Measurements from ENCODE around the gene MRPS18A.

Gene MRPS18A

GRCh38 chr6:43674291-43674690, 13.3 kb downstream of the MRPS18A start:
- H3K9ac ChIP-seq (ENCODE audit: low read length): no peak overlapping the region
- H3K36me3 ChIP-seq (ENCODE audit: control insufficient read depth in 1 of 2, insufficient read depth in 2 of 2, low read length in 2 of 2): peaks cover 56 to 75% of the 10 kb centered on the region in 2 experiments
- H3K27ac ChIP-seq (ENCODE audit: low read depth, low read length): no peak overlapping the region
- no peaks in the 10 kb centered on the region for H3K27me3 ChIP-seq (ENCODE audit: insufficient read depth, low read length)
- H3K14ac ChIP-seq (ENCODE audit: low read length): no peak overlapping the region
- H4K8ac ChIP-seq (ENCODE audit: low read depth, low read length): no peak overlapping the region
- H3K23ac ChIP-seq (ENCODE audit: low read length): no peak overlapping the region
- H3K4me2 ChIP-seq (ENCODE audit: low read length): no peak overlapping the region
- no peak overlapping the region for H3K4ac ChIP-seq (ENCODE audit: low read depth, low read length)
- no peak for DNase-seq
- no CpG with 5 or more reads among the region's 2 CpGs for WGBS (ENCODE audit: extremely low coverage, insufficient coverage, insufficient read length)
- H3K9me3 ChIP-seq (ENCODE audit: insufficient read depth, low read depth, low read length): peaks cover 5% of the 10 kb centered on the region
- no peak overlapping the region for H2BK5ac ChIP-seq (ENCODE audit: low read depth, low read length, poor library complexity)
- H4K12ac ChIP-seq (ENCODE audit: low read depth, low read length): no peak overlapping the region
- H3K79me2 ChIP-seq (ENCODE audit: control insufficient read depth, insufficient read depth, low read length, poor library complexity): no peaks in the 10 kb centered on the region
- H3K4me1 ChIP-seq (ENCODE audit: control insufficient read depth in 1 of 2, insufficient read depth in 2 of 2, low read length in 2 of 2): peaks cover 12 to 13% of the 10 kb centered on the region in 2 experiments
- H2BK120ac ChIP-seq (ENCODE audit: insufficient read depth, low read length, poor library complexity): no peak overlapping the region
- H2BK12ac ChIP-seq (ENCODE audit: low read length): no peak overlapping the region
- H3K18ac ChIP-seq (ENCODE audit: low read length): no peak overlapping the region
- no peak overlapping the region for H4K91ac ChIP-seq (ENCODE audit: low read depth, low read length)
- H2AK5ac ChIP-seq (ENCODE audit: low read length): no peak overlapping the region
- H3K79me1 ChIP-seq (ENCODE audit: low read length): peaks cover 5% of the 10 kb centered on the region
- H2AFZ ChIP-seq (ENCODE audit: insufficient read depth, low read length, poor library complexity): no peak overlapping the region
- no peak overlapping the region for H3K4me3 ChIP-seq (ENCODE audit: low read depth, low read length)

GRCh38 chr6:43673444-43674084, 14.0 kb downstream of the MRPS18A start:
- no CpG with 5 or more reads among the region's 15 CpGs for WGBS (ENCODE audit: extremely low coverage, insufficient coverage, insufficient read length)
- Histone ChIP-seq H3K36me3 (ENCODE audit: control insufficient read depth in 1 of 2, insufficient read depth in 2 of 2, low read length in 2 of 2) (peaks cover 53 to 68% of the 10 kb centered on the region in 2 experiments), H2AK5ac (ENCODE audit: low read length) (no peak overlapping the region), H3K14ac (ENCODE audit: low read length) (no peak overlapping the region), H3K9me3 (ENCODE audit: insufficient read depth, low read depth, low read length) (peaks cover 5% of the 10 kb centered on the region), H3K79me1 (ENCODE audit: low read length) (peaks cover 5% of the 10 kb centered on the region), H4K8ac (ENCODE audit: low read depth, low read length) (no peak overlapping the region), H3K4me1 (ENCODE audit: control insufficient read depth in 1 of 2, insufficient read depth in 2 of 2, low read length in 2 of 2) (peaks cover 17 to 20% of the 10 kb centered on the region in 2 experiments), H3K9ac (ENCODE audit: low read length) (no peak overlapping the region), H3K18ac (ENCODE audit: low read length) (no peak overlapping the region), H2BK120ac (ENCODE audit: insufficient read depth, low read length, poor library complexity) (no peak overlapping the region), H2BK12ac (ENCODE audit: low read length) (no peak overlapping the region), H3K27me3 (ENCODE audit: insufficient read depth, low read length) (no peaks in the 10 kb centered on the region), H3K4me3 (ENCODE audit: low read depth, low read length) (no peak overlapping the region), H2BK5ac (ENCODE audit: low read depth, low read length, poor library complexity) (no peak overlapping the region), H2AFZ (ENCODE audit: insufficient read depth, low read length, poor library complexity) (no peak overlapping the region), H4K12ac (ENCODE audit: low read depth, low read length) (no peak overlapping the region), H3K23ac (ENCODE audit: low read length) (no peak overlapping the region), H3K4me2 (ENCODE audit: low read length) (no peak overlapping the region), H3K4ac (ENCODE audit: low read depth, low read length) (no peak overlapping the region), H3K27ac (ENCODE audit: low read depth, low read length) (no peak overlapping the region), H3K79me2 (ENCODE audit: control insufficient read depth, insufficient read depth, low read length, poor library complexity) (no peaks in the 10 kb centered on the region), H4K91ac (ENCODE audit: low read depth, low read length) (no peak overlapping the region)
- no peak for DNase-seq

- Histone ChIP-seq H4K12ac (ENCODE audit: low read depth, low read length) (no peak overlapping the region), H2AK5ac (ENCODE audit: low read length) (no peak overlapping the region), H3K36me3 (ENCODE audit: control insufficient read depth in 1 of 2, insufficient read depth in 2 of 2, low read length in 2 of 2) (peaks cover 41 to 55% of the 10 kb centered on the region in 2 experiments), H3K4me1 (ENCODE audit: control insufficient read depth in 1 of 2, insufficient read depth in 2 of 2, low read length in 2 of 2) (peaks cover 29% of the 10 kb centered on the region in 2 experiments), H3K4me3 (ENCODE audit: low read depth, low read length) (no peak overlapping the region), H3K27me3 (ENCODE audit: insufficient read depth, low read length) (no peaks in the 10 kb centered on the region), H3K4ac (ENCODE audit: low read depth, low read length) (no peak overlapping the region), H4K91ac (ENCODE audit: low read depth, low read length) (no peak overlapping the region), H3K9me3 (ENCODE audit: insufficient read depth, low read depth, low read length) (peaks cover 5% of the 10 kb centered on the region), H2BK5ac (ENCODE audit: low read depth, low read length, poor library complexity) (no peak overlapping the region), H3K4me2 (ENCODE audit: low read length) (no peak overlapping the region), H3K9ac (ENCODE audit: low read length) (no peak overlapping the region), H2BK12ac (ENCODE audit: low read length) (no peak overlapping the region), H3K14ac (ENCODE audit: low read length) (no peak overlapping the region), H3K79me1 (ENCODE audit: low read length) (peaks cover 5% of the 10 kb centered on the region), H2BK120ac (ENCODE audit: insufficient read depth, low read length, poor library complexity) (no peak overlapping the region), H3K27ac (ENCODE audit: low read depth, low read length) (no peak overlapping the region), H3K23ac (ENCODE audit: low read length) (no peak overlapping the region), H4K8ac (ENCODE audit: low read depth, low read length) (no peak overlapping the region), H2AFZ (ENCODE audit: insufficient read depth, low read length, poor library complexity) (no peak overlapping the region), H3K18ac (ENCODE audit: low read length) (no peak overlapping the region), H3K79me2 (ENCODE audit: control insufficient read depth, insufficient read depth, low read length, poor library complexity) (no peaks in the 10 kb centered on the region)
- DNase-seq: no peak
- WGBS (ENCODE audit: extremely low coverage, insufficient coverage, insufficient read length): no CpG with 5 or more reads among the region's 16 CpGs
Measured at GRCh38 chr6:43671801-43672690, 15.5 kb downstream of the MRPS18A start.

GRCh38 chr6:43671011-43671800, 16.4 kb downstream of the MRPS18A start:
- Histone ChIP-seq H3K4me2 (ENCODE audit: low read length) (no peak overlapping the region), H3K18ac (ENCODE audit: low read length) (no peak overlapping the region), H3K9ac (ENCODE audit: low read length) (no peak overlapping the region), H2BK120ac (ENCODE audit: insufficient read depth, low read length, poor library complexity) (no peak overlapping the region), H2AK5ac (ENCODE audit: low read length) (no peak overlapping the region), H3K4me1 (ENCODE audit: control insufficient read depth in 1 of 2, insufficient read depth in 2 of 2, low read length in 2 of 2) (peaks cover 29% of the 10 kb centered on the region in 2 experiments), H3K14ac (ENCODE audit: low read length) (no peak overlapping the region), H4K91ac (ENCODE audit: low read depth, low read length) (no peak overlapping the region), H2BK5ac (ENCODE audit: low read depth, low read length, poor library complexity) (no peak overlapping the region), H2BK12ac (ENCODE audit: low read length) (no peak overlapping the region), H2AFZ (ENCODE audit: insufficient read depth, low read length, poor library complexity) (no peak overlapping the region), H3K23ac (ENCODE audit: low read length) (no peak overlapping the region), H3K4me3 (ENCODE audit: low read depth, low read length) (no peak overlapping the region), H3K4ac (ENCODE audit: low read depth, low read length) (no peak overlapping the region), H3K79me2 (ENCODE audit: control insufficient read depth, insufficient read depth, low read length, poor library complexity) (no peaks in the 10 kb centered on the region), H4K8ac (ENCODE audit: low read depth, low read length) (no peak overlapping the region), H3K27ac (ENCODE audit: low read depth, low read length) (no peak overlapping the region), H4K12ac (ENCODE audit: low read depth, low read length) (no peak overlapping the region), H3K36me3 (ENCODE audit: control insufficient read depth in 1 of 2, insufficient read depth in 2 of 2, low read length in 2 of 2) (peaks cover 33 to 46% of the 10 kb centered on the region in 2 experiments), H3K27me3 (ENCODE audit: insufficient read depth, low read length) (no peaks in the 10 kb centered on the region), H3K9me3 (ENCODE audit: insufficient read depth, low read depth, low read length) (peaks cover 5% of the 10 kb centered on the region), H3K79me1 (ENCODE audit: low read length) (peaks cover 5% of the 10 kb centered on the region)
- no peak for DNase-seq
- no CpG with 5 or more reads among the region's 8 CpGs for WGBS (ENCODE audit: extremely low coverage, insufficient coverage, insufficient read length)

All from trophoblast cell (in vitro differentiated cells and primary cell).